Measurements from ENCODE around the gene CHD1.

Gene CHD1

GRCh38 chr5:98807806-98808205, 121.0 kb downstream of the CHD1 start:
- no peak for DNase-seq (ENCODE audit: low read depth)

- no peak for DNase-seq (ENCODE audit: low read depth)
These were observed 123.7 kb downstream of the CHD1 start for GRCh38 chr5:98805070-98805469.

GRCh38 chr5:98804066-98804465, 124.7 kb downstream of the CHD1 start:
- no peak for DNase-seq (ENCODE audit: low read depth)

Measured in stimulated activated CD8-positive, alpha-beta memory T cell treated with anti-CD3 and anti-CD28 coated beads, Interleukin-15, amount 100 ng/mL, for 1 hour (primary cell).